ENCODE measurements around the gene SCAF4.

SCAF4 gene

DNA sequence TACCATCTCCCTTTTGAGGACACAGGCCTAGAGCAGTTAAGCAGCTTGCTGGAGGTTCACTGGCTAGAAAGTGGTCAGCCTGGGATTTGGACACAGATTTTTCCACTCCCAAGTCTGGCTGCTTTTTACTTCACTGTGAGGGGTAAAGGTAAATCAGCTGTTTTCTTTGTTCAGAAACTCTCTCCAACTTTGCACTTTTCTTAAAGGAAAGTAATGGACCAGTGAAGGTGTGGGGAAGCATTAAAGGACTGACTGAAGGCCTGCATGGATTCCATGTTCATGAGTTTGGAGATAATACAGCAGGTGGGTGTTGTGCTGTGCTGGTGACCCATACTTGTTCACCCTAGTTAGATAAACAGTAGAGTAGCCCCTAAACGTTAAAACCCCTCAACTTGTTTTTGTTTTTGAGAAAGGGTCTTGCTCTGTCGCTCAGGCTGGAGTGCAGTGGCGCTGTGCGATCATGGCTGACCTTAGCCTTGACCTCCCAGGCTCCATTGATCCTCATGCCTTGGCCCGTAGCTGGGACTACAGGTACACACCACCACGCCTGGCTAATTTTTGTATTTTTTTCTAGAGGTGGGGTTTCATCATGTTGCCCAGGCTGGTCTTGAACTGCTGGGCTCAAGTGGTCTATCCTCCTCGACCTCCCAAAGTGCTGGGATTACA, 68.2 kb downstream of the SCAF4 start:
- no peak overlapping the region; the same call in 1 of the 2 replicates for H3K4me2 ChIP-seq
- peaks cover 33% of the 10 kb centered on the region; the same call in 1 of the 2 replicates for H3K36me3 ChIP-seq (ENCODE audit: insufficient read depth)
- H3K4me3 ChIP-seq (IDR thresholded peaks at IDR 0.05; ENCODE audit: insufficient read depth, low read depth, low read length), result no peak overlapping the region
- no peaks in the 10 kb centered on the region for H3K27me3 ChIP-seq (ENCODE audit: insufficient read depth, low read depth)
- TF ChIP-seq CTCF (conservative IDR thresholded peaks at IDR 0.05; ENCODE audit: low read depth, low read length), result no peak
- no peak overlapping the region for H3K27ac ChIP-seq
- H3K4me1 ChIP-seq (ENCODE audit: low read depth, poor library complexity, severe bottlenecking), result peaks cover 56% of the 10 kb centered on the region
- peaks cover 39% of the 10 kb centered on the region for H4K20me1 ChIP-seq (ENCODE audit: insufficient read depth)
- H3K79me2 ChIP-seq (ENCODE audit: insufficient read depth, low read depth), result peaks cover 62% of the 10 kb centered on the region
- H2AFZ ChIP-seq (ENCODE audit: low read depth), result no peak overlapping the region
- H3K9ac ChIP-seq, result no peak overlapping the region

DNA sequence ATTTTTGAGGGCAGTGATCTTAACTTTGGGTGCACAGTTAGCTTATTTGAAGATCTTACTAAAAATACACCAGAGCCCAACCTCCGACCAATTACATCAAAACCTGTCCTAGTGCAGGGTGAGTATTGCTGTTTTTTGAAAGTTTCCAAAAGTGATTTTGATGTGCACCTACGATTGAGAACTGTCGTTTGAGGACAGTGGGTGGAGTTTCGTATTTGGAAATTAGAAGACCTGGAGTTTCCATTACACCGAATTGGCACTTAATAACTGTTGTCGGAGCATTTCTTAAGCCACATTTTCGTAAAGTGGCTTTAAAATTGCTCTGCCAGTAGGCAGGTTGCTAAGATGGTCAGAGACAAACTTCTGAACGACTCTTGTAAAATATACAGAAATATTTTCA, 71.3 kb downstream of the SCAF4 start:
- Histone ChIP-seq H4K20me1 (ENCODE audit: insufficient read depth) (peaks cover 35% of the 10 kb centered on the region), H3K4me3 (IDR thresholded peaks at IDR 0.05; ENCODE audit: insufficient read depth, low read depth, low read length) (no peak overlapping the region)

GRCh38 chr21:31660259-31660565, 71.7 kb downstream of the SCAF4 start:
- Histone ChIP-seq H3K4me3 (IDR thresholded peaks at IDR 0.05; ENCODE audit: insufficient read depth, low read depth, low read length) (no peak overlapping the region), H3K4me2 (peak overlapping the region; percentile 91), H3K9ac (peak overlapping the region; percentile 85), H3K27ac (peak overlapping the region; percentile 63), H3K27me3 (ENCODE audit: insufficient read depth, low read depth) (no peaks in the 10 kb centered on the region), H2AFZ (ENCODE audit: low read depth) (peak overlapping the region; percentile 8; the same call in 1 of the 2 replicates), H3K79me2 (ENCODE audit: insufficient read depth, low read depth) (peaks cover 53% of the 10 kb centered on the region), H3K36me3 (ENCODE audit: insufficient read depth) (peaks cover 12% of the 10 kb centered on the region; the same call in 1 of the 2 replicates), H4K20me1 (ENCODE audit: insufficient read depth) (peaks cover 31% of the 10 kb centered on the region), H3K4me1 (ENCODE audit: low read depth, poor library complexity, severe bottlenecking) (peaks cover 44% of the 10 kb centered on the region)
- TF ChIP-seq CTCF (conservative IDR thresholded peaks at IDR 0.05; ENCODE audit: low read depth, low read length), result no peak

More for the DNA sequence above, 71.3 kb downstream of the SCAF4 start:
- Histone ChIP-seq H3K36me3 (ENCODE audit: insufficient read depth) (peaks cover 12% of the 10 kb centered on the region; the same call in 1 of the 2 replicates), H3K27ac (peak overlapping the region; percentile 63), H2AFZ (ENCODE audit: low read depth) (peak overlapping the region; percentile 8; the same call in 1 of the 2 replicates), H3K79me2 (ENCODE audit: insufficient read depth, low read depth) (peaks cover 57% of the 10 kb centered on the region), H3K27me3 (ENCODE audit: insufficient read depth, low read depth) (no peaks in the 10 kb centered on the region), H3K9ac (peak overlapping the region; percentile 85), H3K4me1 (ENCODE audit: low read depth, poor library complexity, severe bottlenecking) (peaks cover 46% of the 10 kb centered on the region), H3K4me2 (peak overlapping the region; percentile 91)
- no peak for TF ChIP-seq CTCF (conservative IDR thresholded peaks at IDR 0.05; ENCODE audit: low read depth, low read length)

DNA sequence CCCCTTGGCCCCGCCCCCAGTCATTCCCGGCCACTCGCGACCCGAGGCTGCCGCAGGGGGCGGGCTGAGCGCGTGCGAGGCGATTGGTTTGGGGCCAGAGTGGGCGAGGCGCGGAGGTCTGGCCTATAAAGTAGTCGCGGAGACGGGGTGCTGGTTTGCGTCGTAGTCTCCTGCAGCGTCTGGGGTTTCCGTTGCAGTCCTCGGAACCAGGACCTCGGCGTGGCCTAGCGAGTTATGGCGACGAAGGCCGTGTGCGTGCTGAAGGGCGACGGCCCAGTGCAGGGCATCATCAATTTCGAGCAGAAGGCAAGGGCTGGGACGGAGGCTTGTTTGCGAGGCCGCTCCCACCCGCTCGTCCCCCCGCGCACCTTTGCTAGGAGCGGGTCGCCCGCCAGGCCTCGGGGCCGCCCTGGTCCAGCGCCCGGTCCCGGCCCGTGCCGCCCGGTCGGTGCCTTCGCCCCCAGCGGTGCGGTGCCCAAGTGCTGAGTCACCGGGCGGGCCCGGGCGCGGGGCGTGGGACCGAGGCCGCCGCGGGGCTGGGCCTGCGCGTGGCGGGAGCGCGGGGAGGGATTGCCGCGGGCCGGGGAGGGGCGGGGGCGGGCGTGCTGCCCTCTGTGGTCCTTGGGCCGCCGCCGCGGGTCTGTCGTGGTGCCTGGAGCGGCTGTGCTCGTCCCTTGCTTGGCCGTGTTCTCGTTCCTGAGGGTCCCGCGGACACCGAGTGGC, 72.2 kb downstream of the SCAF4 start, which contains the start of gene SOD1:
Gene SOD1 (plus strand): TSS at position 158 of the 723 bp plus-strand sequence. CDS start 77 bp downstream, at position 235.
- Histone ChIP-seq H3K27me3 (ENCODE audit: insufficient read depth, low read depth) (no peaks in the 10 kb centered on the region), H3K9ac (peak within 1 kb of the TSS; percentile 85), H3K79me2 (ENCODE audit: insufficient read depth, low read depth) (peaks cover 48% of the 10 kb centered on the region), H3K4me2 (peak within 1 kb of the TSS; percentile 91), H2AFZ (ENCODE audit: low read depth) (peak within 1 kb of the TSS; percentile 80), H3K4me1 (ENCODE audit: low read depth, poor library complexity, severe bottlenecking) (peaks cover 39% of the 10 kb centered on the region), H3K4me3 (IDR thresholded peaks at IDR 0.05; ENCODE audit: insufficient read depth, low read depth, low read length) (no peak within 1 kb of the TSS), H4K20me1 (ENCODE audit: insufficient read depth) (peaks cover 26% of the 10 kb centered on the region), H3K27ac (peak within 1 kb of the TSS; percentile 63), H3K36me3 (ENCODE audit: insufficient read depth) (peaks cover 10% of the 10 kb centered on the region; the same call in 1 of the 2 replicates)
- no peak for TF ChIP-seq CTCF (conservative IDR thresholded peaks at IDR 0.05; ENCODE audit: low read depth, low read length)

All from KMS-11 (cell line).